Articular chondrocyte of knee joint (primary cell): Measurements from ENCODE around the gene NTNG1. TPM values are rescaled to one million over a fixed set of nuclear protein-coding genes. Genes with fewer than 3 reads are reported as not detected.

Experiments
- small RNA-seq: library from RNA; depleted of rRNA; stranded (forward); fragments of <200 nt; gene quantifications from one replicate; pipeline ENCODE3, GENCODE V24; 2012
- total RNA-seq: library from RNA; depleted of rRNA; stranded (reverse); fragments of >200 nt; gene quantifications from 2 replicates; pipeline ENCODE4 v1.2.3, GENCODE V29; 2012

The NTNG1 gene
- 0.26 and 2.7 TPM in 2 replicates for total RNA-seq

GRCh38 chr1:107140703-107141490 lies at the start of gene NTNG1:
NTNG1 (plus strand) TSS chr1:107141039.

Small RNA genes within 50 kb of the gene (small RNA-seq; reads per million reads assigned to genes)
- not detected for gene AC114491.1

Other genes with a start within 250 kb of the NTNG1 start
- gene PRMT6, start 84.4 kb upstream of the NTNG1 start, total RNA-seq: 15.8 and 16.3 TPM in 2 replicates